GM21528 (cell line): ENCODE data around the gene COLQ.
A peak's percentile ranks its signal among the peaks of the same experiment; 100 is the strongest.
"Not testable (repeated sequence)": the region's sequence is repeated elsewhere in the genome, so short reads cannot be mapped to it uniquely, and the experiment has no call there.

Source experiments
- ATAC-seq: cut with Tn5 transposase; IDR thresholded peaks from one replicate; pipeline ENCODE4 v1.9.1; 2021; ENCODE audit warnings: mild to moderate bottlenecking, moderate library complexity; ENCODE audit not compliant: unreplicated experiment, low FRiP score

The COLQ gene

GRCh38 chr3:15521573-15521965 lies at the start of gene COLQ:
COLQ (minus strand) TSS chr3:15521706; CDS start chr3:15521625, 81 bp downstream.
- no peak for ATAC-seq

GRCh38 chr3:15563190-15563589 lies 41.7 kb upstream of the COLQ start:
- no peak for ATAC-seq

- ATAC-seq: no peak
Measured at GRCh38 chr3:15562560-15562959, 41.1 kb upstream of the COLQ start.

- no peak for ATAC-seq
Measured at GRCh38 chr3:15558581-15558980, 37.1 kb upstream of the COLQ start.

GRCh38 chr3:15557511-15557946 lies 36.0 kb upstream of the COLQ start:
- no peak for ATAC-seq

- peak; percentile 87 for ATAC-seq
Measured at GRCh38 chr3:15556512-15556911, 35.0 kb upstream of the COLQ start.

- no peak for ATAC-seq
Measured at GRCh38 chr3:15553749-15554148, 32.2 kb upstream of the COLQ start.

GRCh38 chr3:15551902-15552301 lies 30.4 kb upstream of the COLQ start:
- no peak for ATAC-seq

- ATAC-seq: no peak
Measured at GRCh38 chr3:15549846-15550245, 28.3 kb upstream of the COLQ start.

GRCh38 chr3:15542614-15543013 lies 21.1 kb upstream of the COLQ start:
- no peak for ATAC-seq

GRCh38 chr3:15541371-15541770 lies 19.9 kb upstream of the COLQ start:
- ATAC-seq: no peak

- no peak for ATAC-seq
Measured at GRCh38 chr3:15539066-15539465, 17.6 kb upstream of the COLQ start.

- no peak for ATAC-seq
Measured at GRCh38 chr3:15538345-15538744, 16.8 kb upstream of the COLQ start.

GRCh38 chr3:15536856-15537255 lies 15.3 kb upstream of the COLQ start:
- no peak for ATAC-seq

- ATAC-seq: no peak
Measured at GRCh38 chr3:15535732-15536131, 14.2 kb upstream of the COLQ start.

- ATAC-seq: not testable (repeated sequence)
Measured at GRCh38 chr3:15532614-15533013, 11.1 kb upstream of the COLQ start.

- ATAC-seq: no peak
Measured at GRCh38 chr3:15531346-15531745, 9.8 kb upstream of the COLQ start.

GRCh38 chr3:15528854-15529537 lies 7.5 kb upstream of the COLQ start:
- ATAC-seq: no peak

- no peak for ATAC-seq
Measured at GRCh38 chr3:15527031-15527459, 5.5 kb upstream of the COLQ start.

- ATAC-seq: no peak
Measured at GRCh38 chr3:15525790-15526189, 4.3 kb upstream of the COLQ start.

GRCh38 chr3:15523660-15524417 lies 2.3 kb upstream of the COLQ start:
- no peak for ATAC-seq

GRCh38 chr3:15522016-15522415 lies 510 bp upstream of the COLQ start:
- ATAC-seq: no peak
